HFF-Myc (cell line): ENCODE measurements around the gene C2CD4D.

ENCODE experiments used
- DNase-seq: peaks from one replicate; pipeline ENCODE4 v3.0.0-alpha.2; 2011; ENCODE audit warnings: low read depth; ENCODE audit errors: extremely low read depth
- H3K4me3 ChIP-seq: replicated peaks from 2 replicates; pipeline ENCODE4 v1.5.1; 2011; ENCODE audit warnings: low read depth, mild to moderate bottlenecking, control low read depth, low read length
- TF ChIP-seq, protein P1 (sequence below): IDR thresholded peaks from 2 replicates; pipeline ENCODE4 v1.5.1; 2012; ENCODE audit warnings: mild to moderate bottlenecking, low read depth, low read length, control low read depth; ENCODE audit errors: missing control alignments

C2CD4D gene

DNA sequence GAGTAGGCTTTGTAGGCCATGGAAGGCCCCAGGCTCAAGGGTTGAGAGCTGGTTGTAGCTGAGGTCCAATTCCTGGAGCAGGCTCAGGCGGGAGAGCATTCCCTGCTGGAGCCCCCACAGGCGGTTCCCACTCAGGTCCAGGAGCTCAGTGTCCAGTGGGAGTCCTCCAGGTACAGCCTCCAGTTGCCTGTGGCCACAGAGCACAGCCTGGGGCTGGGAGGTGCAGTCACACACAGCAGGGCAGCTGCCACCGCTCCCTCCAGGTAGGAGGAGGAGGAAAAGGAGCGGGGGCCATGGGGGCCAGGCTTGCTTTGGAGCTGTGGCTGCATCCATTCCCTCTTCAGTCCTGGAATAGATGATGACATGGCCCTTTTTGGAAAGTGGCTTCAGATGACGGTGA, 37.2 kb downstream of the C2CD4D start:
- H3K4me3 ChIP-seq: no peak overlapping the region
- TF ChIP-seq, protein P1, sequence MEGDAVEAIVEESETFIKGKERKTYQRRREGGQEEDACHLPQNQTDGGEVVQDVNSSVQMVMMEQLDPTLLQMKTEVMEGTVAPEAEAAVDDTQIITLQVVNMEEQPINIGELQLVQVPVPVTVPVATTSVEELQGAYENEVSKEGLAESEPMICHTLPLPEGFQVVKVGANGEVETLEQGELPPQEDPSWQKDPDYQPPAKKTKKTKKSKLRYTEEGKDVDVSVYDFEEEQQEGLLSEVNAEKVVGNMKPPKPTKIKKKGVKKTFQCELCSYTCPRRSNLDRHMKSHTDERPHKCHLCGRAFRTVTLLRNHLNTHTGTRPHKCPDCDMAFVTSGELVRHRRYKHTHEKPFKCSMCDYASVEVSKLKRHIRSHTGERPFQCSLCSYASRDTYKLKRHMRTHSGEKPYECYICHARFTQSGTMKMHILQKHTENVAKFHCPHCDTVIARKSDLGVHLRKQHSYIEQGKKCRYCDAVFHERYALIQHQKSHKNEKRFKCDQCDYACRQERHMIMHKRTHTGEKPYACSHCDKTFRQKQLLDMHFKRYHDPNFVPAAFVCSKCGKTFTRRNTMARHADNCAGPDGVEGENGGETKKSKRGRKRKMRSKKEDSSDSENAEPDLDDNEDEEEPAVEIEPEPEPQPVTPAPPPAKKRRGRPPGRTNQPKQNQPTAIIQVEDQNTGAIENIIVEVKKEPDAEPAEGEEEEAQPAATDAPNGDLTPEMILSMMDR: no peak
- DNase-seq: no peak

DNA sequence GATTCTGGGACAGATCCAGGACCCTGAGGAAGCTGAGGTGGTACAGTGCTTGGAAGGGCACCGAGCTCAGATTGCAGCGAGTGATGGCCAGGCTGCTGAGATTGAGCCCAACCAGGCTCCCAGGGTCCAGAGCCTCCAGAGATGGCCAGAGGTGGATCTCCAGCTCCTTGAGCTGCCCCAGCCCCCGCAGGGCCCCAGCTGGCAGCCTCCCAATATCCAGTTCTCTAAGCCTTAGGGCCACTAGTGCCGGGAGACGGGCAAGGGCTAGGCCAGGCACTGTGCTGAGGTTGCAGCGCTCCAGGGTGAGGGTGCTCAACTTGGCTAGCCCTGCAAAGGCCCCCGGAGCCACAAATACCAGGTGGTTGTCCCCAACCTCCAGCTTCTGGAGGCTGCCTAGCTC, 37.8 kb downstream of the C2CD4D start:
- H3K4me3 ChIP-seq: no peak overlapping the region
- no peak for DNase-seq
- TF ChIP-seq, protein P1: no peak

DNA sequence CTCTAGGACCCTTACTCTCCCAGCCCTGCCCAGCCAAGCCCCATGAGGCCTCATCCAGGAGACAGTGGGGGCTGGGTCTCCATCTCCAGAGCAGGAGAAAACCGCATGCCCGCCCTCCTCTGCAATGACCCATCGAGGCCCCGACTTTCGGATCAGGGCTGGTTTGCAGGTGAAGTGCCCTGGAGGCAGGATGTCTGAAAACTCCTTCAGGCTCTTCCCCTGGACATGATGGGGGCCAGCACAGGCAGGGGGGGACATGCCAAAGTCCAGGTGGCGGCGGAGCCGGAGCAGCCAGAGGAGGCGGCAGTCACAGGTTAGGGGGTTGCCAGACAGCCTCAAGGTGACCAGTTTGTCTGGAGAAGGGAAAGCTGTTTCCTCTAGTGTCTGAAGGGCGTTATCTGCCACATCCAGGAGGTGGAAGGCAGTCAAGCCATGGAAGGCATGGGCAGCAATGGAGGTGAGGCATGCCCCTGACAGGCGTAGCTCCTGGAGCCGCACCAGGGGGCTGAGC, 38.3 kb downstream of the C2CD4D start:
- H3K4me3 ChIP-seq: no peak overlapping the region
- TF ChIP-seq, protein P1: no peak
- DNase-seq: no peak

DNA sequence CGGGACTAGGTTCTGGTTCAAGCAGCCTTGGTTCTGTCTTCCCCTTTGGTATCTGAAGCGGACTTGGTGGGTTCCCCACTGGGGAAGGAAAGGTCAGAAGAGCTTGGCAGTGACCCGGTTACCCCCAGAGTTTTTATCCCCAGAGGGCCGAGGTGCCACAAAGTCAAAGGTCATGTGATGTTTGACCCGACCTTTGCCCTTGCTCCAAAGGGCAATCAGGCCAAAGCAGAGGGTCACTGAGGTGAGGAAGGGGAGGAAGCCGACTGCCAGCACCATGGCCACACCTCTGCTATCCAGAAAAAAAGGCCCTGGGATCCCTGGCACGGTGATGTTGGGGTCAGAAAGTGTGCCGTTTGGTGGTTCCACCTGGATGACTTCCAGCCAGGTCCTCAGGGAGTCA, 38.8 kb downstream of the C2CD4D start:
- DNase-seq: no peak
- no peak overlapping the region for H3K4me3 ChIP-seq
- TF ChIP-seq, protein P1: no peak

DNA sequence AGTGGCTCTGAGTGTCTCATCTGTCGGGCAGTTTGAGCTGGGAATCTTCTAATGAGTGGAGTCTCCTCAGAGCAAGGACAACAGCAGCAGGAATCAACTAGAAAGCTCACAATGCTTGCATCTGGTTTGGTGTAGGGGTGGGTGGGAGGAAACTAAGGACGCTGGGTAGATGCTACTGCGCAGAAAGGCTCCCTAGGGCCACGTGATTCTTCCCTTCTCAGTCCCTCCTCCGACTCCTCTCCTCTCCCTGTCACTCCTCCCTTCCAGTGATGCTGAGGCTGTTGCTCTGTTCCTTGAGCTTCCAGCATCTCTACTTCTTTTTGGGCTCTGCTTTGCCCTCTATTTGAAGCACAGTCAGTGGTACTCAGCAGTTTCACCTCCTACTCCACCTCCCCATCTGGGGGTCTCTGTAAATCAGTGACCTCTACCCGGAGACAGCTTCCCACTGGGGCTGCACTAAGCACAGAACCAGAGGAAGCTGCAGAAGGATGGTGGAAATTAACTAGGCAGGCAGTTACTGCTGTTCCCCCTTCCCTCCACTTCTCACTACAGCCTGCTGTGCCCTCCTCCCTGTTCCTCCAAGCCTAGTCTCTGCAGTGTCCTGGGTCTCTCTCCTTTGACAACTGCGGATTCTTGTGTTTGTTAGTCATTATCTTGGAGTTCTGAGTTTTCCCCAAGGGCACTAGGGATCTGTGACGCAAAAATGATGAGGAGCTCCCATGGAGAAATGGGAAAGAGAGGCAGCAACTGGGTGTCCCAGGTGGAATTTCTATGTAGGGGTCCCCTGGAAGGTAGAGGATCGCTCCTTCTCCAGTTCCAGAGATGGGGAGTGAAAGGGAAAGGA, 40.2 kb downstream of the C2CD4D start:
- no peak overlapping the region for H3K4me3 ChIP-seq
- no peak for DNase-seq
- TF ChIP-seq, protein P1: no peak

DNA sequence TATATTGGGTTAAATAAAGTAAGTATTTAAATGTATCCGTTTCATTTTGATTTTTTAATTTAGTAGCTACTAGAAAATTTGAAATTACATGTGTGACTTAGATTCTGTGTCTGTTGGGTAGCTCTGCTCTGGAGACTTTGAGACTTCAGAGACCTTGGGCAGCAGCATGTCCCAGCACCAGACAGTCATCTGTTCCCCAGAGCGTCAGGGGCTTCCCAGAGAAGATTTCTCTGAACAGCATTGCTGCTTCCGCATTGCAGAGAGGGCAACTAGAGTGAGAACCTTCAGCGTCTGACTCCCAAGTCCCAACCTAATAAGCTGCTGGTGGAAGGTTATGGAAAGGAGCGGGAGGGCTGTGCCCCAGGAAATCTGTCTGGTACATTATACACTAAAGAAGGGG, 41.0 kb downstream of the C2CD4D start:
- DNase-seq: no peak
- H3K4me3 ChIP-seq: no peak overlapping the region
- TF ChIP-seq, protein P1: no peak
